Endothelial cell of umbilical vein (primary cell): ENCODE measurements around the gene MOCOS. TPM values are rescaled to one million over a fixed set of nuclear protein-coding genes. Genes with fewer than 3 reads are reported as not detected.

Experiments
- BruUV-seq: library from RNA; stranded (reverse); fragments of 400-500 nt; replicated peaks from 2 replicates; lab custom pipeline; 2021; lab: Mats Ljungman, UMichigan
- CTCF ChIA-PET: fragments of 300-600, 350-600 bp; sonication (Branson Sonifier 250); formaldehyde crosslinking; loops from one replicate; lab custom pipeline; 2021; ENCODE audit warnings: antibody characterized with exemption, inconsistent platforms; lab: Charles Lee
- POLR2A ChIA-PET: fragments of 300-600, 350-600 bp; sonication (Branson Sonifier 250); formaldehyde crosslinking; loops from one replicate; lab custom pipeline; 2021; ENCODE audit warnings: antibody characterized with exemption, inconsistent platforms; lab: Charles Lee
- DNase-seq: peaks from one replicate; pipeline ENCODE4 v3.0.0-alpha.2; 2011; ENCODE audit warnings: low read depth, low spot score
- FAIRE-seq: peaks from 2 replicates; lab custom pipeline; 2011; peaks lifted over from hg19 to GRCh38; lab: Jason Lieb, UNC
- H2AFZ ChIP-seq: 2 replicates; pipeline ENCODE4 v1.6.0; 2012; ENCODE audit warnings: low read depth, low read length, control low read depth, inconsistent platforms
- H3K27ac ChIP-seq: 2 replicates; pipeline ENCODE4 v1.5.1; 2011; ENCODE audit warnings: low read depth, mild to moderate bottlenecking, control low read depth, low read length, moderate library complexity; ENCODE audit not compliant: insufficient read depth
- H3K27me3 ChIP-seq, 2 experiments: 2 replicates each; pipeline versions ENCODE4 v1.6.0 to v1.6.1; 2011; ENCODE audit warnings: low read length in 2 of 2, mixed read lengths in 1 of 2; ENCODE audit not compliant: control insufficient read depth in 2 of 2, insufficient read depth in 2 of 2
- H3K36me3 ChIP-seq, 2 experiments: 2 replicates in 1 of 2; 3 replicates in 1 of 2; pipeline ENCODE4 v1.5.1; 2011; ENCODE audit warnings: low read length in 2 of 2, mild to moderate bottlenecking in 1 of 2, moderate library complexity in 1 of 2; ENCODE audit not compliant: control insufficient read depth in 2 of 2, insufficient read depth in 2 of 2; ENCODE audit errors: extremely low read depth in 1 of 2
- H3K4me1 ChIP-seq: 3 replicates; pipeline ENCODE4 v1.5.1; 2011; ENCODE audit warnings: mild to moderate bottlenecking, low read length; ENCODE audit not compliant: control insufficient read depth, insufficient read depth; ENCODE audit errors: extremely low read depth
- H3K4me2 ChIP-seq: 2 replicates; pipeline ENCODE4 v1.6.1; 2011; ENCODE audit warnings: low read length, control low read depth, mixed read lengths; ENCODE audit not compliant: insufficient read depth
- H3K4me3 ChIP-seq, 3 experiments: fragments of 200-600 bp in 1 of 3; sonication (generic), shearing (Covaris generic) in 1 of 3; replicated peaks in 1 of 3; 2 replicates each; pipeline ENCODE4 v1.5.1; 2011 to 2016; ENCODE audit warnings: control low read depth in 3 of 3, low read length in 3 of 3, mild to moderate bottlenecking in 2 of 3, inconsistent platforms in 1 of 3, low read depth in 1 of 3, moderate library complexity in 1 of 3; ENCODE audit not compliant: insufficient read depth in 1 of 3
- H3K79me2 ChIP-seq: 2 replicates; pipeline ENCODE4 v1.6.0; 2012; ENCODE audit warnings: low read length, inconsistent platforms; ENCODE audit not compliant: control insufficient read depth, insufficient read depth
- H3K9ac ChIP-seq: replicated peaks from 2 replicates; pipeline ENCODE3; 2011; ENCODE audit warnings: low read length, control low read depth; ENCODE audit not compliant: insufficient read depth; ENCODE audit errors: extremely low read depth
- H3K9me1 ChIP-seq: replicated peaks from 3 replicates; pipeline ENCODE4 v1.6.0; 2011; ENCODE audit warnings: mild to moderate bottlenecking, low read length; ENCODE audit not compliant: control insufficient read depth, insufficient read depth; ENCODE audit errors: extremely low read depth
- H3K9me3 ChIP-seq: replicated peaks from 2 replicates; pipeline ENCODE4 v1.5.1; 2012; ENCODE audit warnings: low read length, inconsistent platforms; ENCODE audit not compliant: control insufficient read depth, insufficient read depth
- H4K20me1 ChIP-seq: replicated peaks from 2 replicates; pipeline ENCODE3; 2011; ENCODE audit warnings: mild to moderate bottlenecking, low read length; ENCODE audit not compliant: control insufficient read depth, insufficient read depth; ENCODE audit errors: extremely low read depth
- EZH2 ChIP-seq: IDR thresholded peaks from 2 replicates; pipeline ENCODE4 v1.6.1; 2012; ENCODE audit warnings: borderline replicate concordance, low read depth, mild to moderate bottlenecking, moderate library complexity, low read length, inconsistent platforms; ENCODE audit not compliant: severe bottlenecking
- FOS ChIP-seq: IDR thresholded peaks from 2 replicates; pipeline ENCODE4 v1.6.1; 2011; ENCODE audit warnings: mild to moderate bottlenecking, low read length, moderate library complexity, borderline replicate concordance; ENCODE audit not compliant: insufficient read depth
- GATA2 ChIP-seq: IDR thresholded peaks from 2 replicates; pipeline ENCODE4 v1.7.0; 2011; ENCODE audit warnings: low read depth, mild to moderate bottlenecking, moderate library complexity, mixed read lengths, low read length; ENCODE audit not compliant: insufficient read length, insufficient read depth
- JUN ChIP-seq: IDR thresholded peaks from 2 replicates; pipeline ENCODE4 v1.6.1; 2011; ENCODE audit warnings: borderline replicate concordance, low read depth; ENCODE audit not compliant: insufficient read length, insufficient read depth
- MYC ChIP-seq: IDR thresholded peaks from one replicate; pipeline ENCODE4 v1.6.1; 2011; ENCODE audit warnings: mild to moderate bottlenecking, low read depth, low read length
- POLR2A ChIP-seq: IDR thresholded peaks from 2 replicates; pipeline ENCODE4 v1.6.1; 2012; ENCODE audit warnings: low read depth, mild to moderate bottlenecking, control low read depth, low read length
- POLR2AphosphoS5 ChIP-seq: IDR thresholded peaks from 2 replicates; pipeline ENCODE4 v1.6.1; 2012; ENCODE audit warnings: low read depth, mild to moderate bottlenecking, control low read depth, low read length, moderate library complexity; ENCODE audit not compliant: insufficient read depth
- dilution Hi-C: fragments of 300-500 bp; cut with MboI; formaldehyde crosslinking; loops from one replicate; pipeline ENCODE4 v1.15.0; 2019; ENCODE audit warnings: low sequenced_read_pairs; ENCODE audit not compliant: extremely low pct_ligation_motif_present
- intact Hi-C: fragments of 100-400 bp; cut with micrococcal nuclease; formaldehyde crosslinking; loops from one replicate; pipeline ENCODE4 v1.10.0; 2022
- polyA plus RNA-seq, 4 experiments: library from polyadenylated mRNA; depleted of rRNA in 3 of 4; stranded (reverse) in 3 of 4; unstranded in 1 of 4; fragments of >200 nt; gene quantifications; 2 replicates each; pipeline versions ENCODE4 v1.2.1 to v1.2.3, GENCODE V29; 2011 to 2012; ENCODE audit warnings: missing spikeins in 1 of 4
- total RNA-seq: library from RNA; stranded (reverse); gene quantifications from 2 replicates; pipeline ENCODE4 v1.2.3, GENCODE V29; 2021
- TF ChIP-seq, protein P1 (sequence below), 2 donors: IDR thresholded peaks; 1 replicate in 1 of 2; 2 replicates in 1 of 2; pipeline ENCODE4 v1.5.1; 2011; ENCODE audit warnings: low read length in 2 of 2, mild to moderate bottlenecking in 2 of 2, moderate library complexity in 2 of 2, control low read depth in 1 of 2, inconsistent platforms in 1 of 2, low read depth in 1 of 2; ENCODE audit not compliant: insufficient read depth in 1 of 2; ENCODE audit errors: extremely low read depth in 1 of 2
- TF ChIP-seq, protein P2 (sequence below): IDR thresholded peaks from 2 replicates; pipeline ENCODE4 v1.6.1; 2011; ENCODE audit not compliant: insufficient read depth, insufficient read length

MOCOS gene
- total and polyA plus RNA-seq, 2 donors (not counting 3 experiments of a cell fraction or from before 2014, with no cell fraction given) = 0.18 to 0.88 TPM

GRCh38 chr18:36295880-36296301 lies 108.6 kb downstream of the MOCOS start:
- Histone ChIP-seq H3K4me1 (peaks cover 10% of the 10 kb centered on the region), H3K27ac (no peak overlapping the region), H3K27me3 (peaks cover 37 to 50% of the 10 kb centered on the region in 2 experiments), H3K4me2 (no peak overlapping the region), H3K9ac (no peak overlapping the region), H4K20me1 (no peaks in the 10 kb centered on the region), H3K9me1 (no peaks in the 10 kb centered on the region), H3K9me3 (no peaks in the 10 kb centered on the region), H3K4me3 (no peak overlapping the region), H3K36me3 (no peaks in the 10 kb centered on the region), H3K79me2 (no peaks in the 10 kb centered on the region), H2AFZ (no peak overlapping the region)
- POLR2A ChIA-PET = no interaction called here
- dilution Hi-C loops = no loop called here
- no TSS peak for BruUV-seq
- FAIRE-seq = no peak
- TF ChIP-seq FOS (no peak), POLR2A (no peak), JUN (no peak), MYC (no peak), GATA2 (no peak), EZH2 (no peak), POLR2AphosphoS5 (no peak)
- TF ChIP-seq, protein P1, sequence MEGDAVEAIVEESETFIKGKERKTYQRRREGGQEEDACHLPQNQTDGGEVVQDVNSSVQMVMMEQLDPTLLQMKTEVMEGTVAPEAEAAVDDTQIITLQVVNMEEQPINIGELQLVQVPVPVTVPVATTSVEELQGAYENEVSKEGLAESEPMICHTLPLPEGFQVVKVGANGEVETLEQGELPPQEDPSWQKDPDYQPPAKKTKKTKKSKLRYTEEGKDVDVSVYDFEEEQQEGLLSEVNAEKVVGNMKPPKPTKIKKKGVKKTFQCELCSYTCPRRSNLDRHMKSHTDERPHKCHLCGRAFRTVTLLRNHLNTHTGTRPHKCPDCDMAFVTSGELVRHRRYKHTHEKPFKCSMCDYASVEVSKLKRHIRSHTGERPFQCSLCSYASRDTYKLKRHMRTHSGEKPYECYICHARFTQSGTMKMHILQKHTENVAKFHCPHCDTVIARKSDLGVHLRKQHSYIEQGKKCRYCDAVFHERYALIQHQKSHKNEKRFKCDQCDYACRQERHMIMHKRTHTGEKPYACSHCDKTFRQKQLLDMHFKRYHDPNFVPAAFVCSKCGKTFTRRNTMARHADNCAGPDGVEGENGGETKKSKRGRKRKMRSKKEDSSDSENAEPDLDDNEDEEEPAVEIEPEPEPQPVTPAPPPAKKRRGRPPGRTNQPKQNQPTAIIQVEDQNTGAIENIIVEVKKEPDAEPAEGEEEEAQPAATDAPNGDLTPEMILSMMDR (IDR thresholded peaks at IDR 0.05; ENCODE audit: extremely low read depth in 1 of 2, insufficient read depth in 1 of 2, low read depth in 1 of 2, low read length in 2 of 2) = no peak
- TF ChIP-seq, protein P2, sequence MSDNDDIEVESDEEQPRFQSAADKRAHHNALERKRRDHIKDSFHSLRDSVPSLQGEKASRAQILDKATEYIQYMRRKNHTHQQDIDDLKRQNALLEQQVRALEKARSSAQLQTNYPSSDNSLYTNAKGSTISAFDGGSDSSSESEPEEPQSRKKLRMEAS = no peak
- intact Hi-C loops = loop anchor here (5.0 to 10.0 kb wide), 5 partner anchors 109 to 459 kb away; partner anchors contain the start of genes ELP2, MOCOS and SLC39A6
- no peak for DNase-seq
- CTCF ChIA-PET = interaction anchor here (3.8 to 5.1 kb wide), 2 partner anchors 12 to 116 kb away, joined by 22 to 25 read pairs; no protein-coding TSS in a partner anchor
